RCC 7860 (cell line): ENCODE data around the gene VCX2.
"Not testable (repeated sequence)": the region's sequence is repeated elsewhere in the genome, so short reads cannot be mapped to it uniquely, and the experiment has no call there.

ENCODE experiments used
- DNase-seq: peaks from one replicate; pipeline ENCODE4 v3.0.0-alpha.2; 2015; ENCODE audit warnings: low spot score
- FAIRE-seq: peaks from 2 replicates; lab custom pipeline; 2012; peaks lifted over from hg19 to GRCh38; lab: Jason Lieb, UNC

Gene VCX2

DNA sequence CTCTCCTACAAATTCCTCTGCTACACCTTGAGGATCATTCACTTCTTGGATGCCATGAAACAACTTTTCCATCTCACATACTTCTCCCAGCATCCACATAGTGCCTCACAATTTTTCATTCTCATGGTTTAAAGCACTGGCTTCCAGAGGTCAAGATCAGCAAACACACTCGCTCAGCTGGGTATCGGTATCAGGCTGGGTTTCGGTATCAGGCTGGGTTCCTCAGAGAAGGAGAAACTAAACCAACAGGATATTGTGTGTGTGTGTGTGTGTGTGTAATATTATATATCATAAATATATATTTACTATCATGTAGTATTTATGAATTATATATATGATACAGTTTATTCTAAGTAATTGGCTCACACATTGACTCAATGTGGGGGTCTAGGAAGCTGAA is at the start of gene VCX2:
Gene VCX2 (minus strand): TSS at position 99 of the 400 bp plus-strand sequence. CDS start 624 bp downstream, outside the sequence.
- FAIRE-seq: not testable (repeated sequence)

DNA sequence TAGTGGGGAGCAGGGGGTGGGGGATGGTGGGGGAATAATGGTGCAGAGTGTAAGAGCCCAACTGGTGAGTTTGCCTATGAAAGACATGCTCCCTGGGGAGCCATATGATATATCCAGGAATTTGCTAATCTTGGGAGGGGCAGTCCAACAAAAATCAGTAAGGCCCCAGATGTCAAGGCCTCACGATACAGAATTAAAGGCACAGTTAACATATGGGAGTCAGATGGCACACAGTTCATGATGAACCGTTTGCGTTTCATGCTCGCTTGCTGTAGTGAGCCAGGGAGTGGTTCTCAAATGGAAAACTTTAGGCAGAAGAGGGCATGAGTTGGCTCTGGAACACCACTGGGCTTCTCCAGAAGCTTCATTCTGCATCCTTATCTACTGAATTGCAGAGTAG is 33.9 kb upstream of the VCX2 start:
- DNase-seq (no peak), FAIRE-seq (no peak)

More for the DNA sequence above, at the start of gene VCX2:
- not testable (repeated sequence) for DNase-seq

DNA sequence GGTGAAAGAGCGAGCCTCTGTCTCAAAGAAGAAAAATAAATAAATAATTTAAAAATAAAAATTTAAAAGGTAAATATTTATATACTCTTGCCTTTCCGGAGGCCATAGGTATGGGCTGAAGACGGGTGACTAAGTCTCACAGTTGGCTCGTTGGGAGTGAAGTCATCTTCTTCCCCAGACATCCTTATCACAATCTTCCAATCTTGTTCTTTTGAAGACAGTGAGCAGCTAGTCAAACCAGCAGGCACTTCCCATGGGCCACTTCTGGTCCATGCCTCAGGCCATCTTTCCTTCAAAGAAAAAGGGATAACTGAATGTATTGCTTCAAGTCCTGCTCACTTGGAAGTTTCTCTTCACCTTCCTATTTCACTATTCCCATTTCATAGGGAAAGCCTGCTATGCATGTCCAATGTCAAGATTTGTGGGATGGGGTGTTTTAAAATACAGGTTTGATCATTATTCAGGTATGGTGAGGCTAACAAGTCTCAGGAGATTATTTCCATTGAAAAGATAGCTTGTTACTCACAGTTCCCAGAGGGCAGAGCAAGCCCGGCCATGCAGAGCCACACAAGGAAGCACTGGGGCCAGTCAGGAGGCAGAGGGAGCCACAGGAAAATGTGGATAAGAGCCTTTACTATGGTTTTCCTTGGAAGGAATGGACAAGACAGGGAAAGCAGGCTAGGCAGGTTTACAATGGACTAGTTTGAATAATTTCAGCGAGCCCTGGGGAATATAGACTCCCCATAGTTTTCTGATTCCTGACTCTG is 33.3 kb upstream of the VCX2 start:
- FAIRE-seq: no peak
- no peak for DNase-seq

DNA sequence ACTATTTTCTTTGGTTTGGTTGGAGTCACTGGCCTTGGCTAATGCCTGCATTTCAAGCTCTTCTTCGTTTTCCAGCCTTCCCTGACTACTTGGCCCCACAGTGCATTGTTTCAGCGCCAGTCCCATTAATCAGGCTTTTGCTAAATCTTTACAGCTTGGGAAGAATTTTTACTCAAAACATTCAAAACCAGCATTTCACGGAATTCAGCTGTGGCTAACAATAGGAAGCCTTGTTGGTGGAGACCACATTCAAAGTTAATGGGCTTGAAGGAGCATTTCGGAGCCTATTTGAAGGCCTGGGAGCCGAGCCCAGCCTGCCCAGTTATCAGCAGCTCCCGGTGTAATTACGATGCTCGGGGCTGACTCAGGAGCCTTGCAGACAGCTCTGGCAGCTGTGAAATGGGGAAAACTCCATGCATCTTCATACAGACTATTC is 30.8 kb upstream of the VCX2 start:
- FAIRE-seq (no peak), DNase-seq (no peak)

DNA sequence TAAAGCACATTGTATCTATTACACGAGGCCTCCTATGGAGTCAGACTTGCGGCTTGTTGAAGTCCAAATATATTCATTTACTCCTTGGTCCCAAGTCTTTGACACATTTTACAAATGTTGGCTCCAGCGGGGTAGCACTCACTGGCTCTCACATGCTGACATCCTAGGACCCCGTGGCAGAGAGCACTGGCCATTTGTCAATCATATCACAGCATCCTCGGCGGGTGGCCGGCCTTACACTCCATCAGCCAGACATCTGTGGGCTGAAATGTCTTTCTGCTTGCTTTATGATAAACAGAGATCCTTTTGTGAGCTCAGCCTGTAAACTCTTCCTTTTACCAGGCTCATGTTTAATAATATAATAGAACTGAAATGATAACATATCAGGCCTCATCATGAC is 25.7 kb upstream of the VCX2 start:
- DNase-seq: no peak
- no peak for FAIRE-seq

DNA sequence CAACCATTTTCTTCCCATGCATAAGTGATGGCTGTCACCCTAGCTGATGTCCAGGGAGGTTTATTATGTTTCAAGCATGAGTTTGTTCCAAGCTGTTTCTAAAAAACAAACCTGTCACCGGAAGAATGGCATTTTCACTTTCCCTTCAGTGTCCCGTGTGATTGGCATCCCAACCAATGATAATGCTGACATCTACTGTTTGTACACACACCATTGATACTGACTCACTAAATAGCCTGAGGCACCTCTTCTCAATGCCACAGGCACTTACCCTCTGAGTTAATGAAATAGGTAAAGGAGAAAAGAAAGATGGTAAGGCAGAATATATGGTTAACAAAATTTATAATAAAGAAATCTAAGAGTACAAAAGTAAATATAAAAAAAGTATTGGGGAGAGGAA is 23.1 kb upstream of the VCX2 start:
- FAIRE-seq: no peak
- no peak for DNase-seq

DNA sequence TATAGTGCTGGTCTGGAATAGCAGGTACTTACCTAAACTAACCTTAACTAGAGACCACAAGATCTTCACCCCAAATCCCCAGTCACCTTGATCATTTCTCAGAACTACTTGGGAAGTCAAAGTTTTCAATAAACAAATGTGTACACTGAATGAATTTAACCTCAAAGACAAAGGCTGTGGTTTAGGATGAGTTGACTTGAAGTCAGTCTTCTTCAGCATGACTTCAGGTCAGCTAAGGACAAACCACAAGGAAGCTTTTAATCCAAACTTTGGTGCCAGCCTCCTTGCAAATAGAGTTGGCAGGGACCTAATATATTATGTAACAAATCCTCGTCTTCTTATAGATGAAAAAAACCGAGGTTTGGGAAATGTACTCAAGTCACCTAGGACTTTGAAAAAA is 21.2 kb upstream of the VCX2 start:
- peak; percentile 61 for FAIRE-seq
- no peak for DNase-seq

DNA sequence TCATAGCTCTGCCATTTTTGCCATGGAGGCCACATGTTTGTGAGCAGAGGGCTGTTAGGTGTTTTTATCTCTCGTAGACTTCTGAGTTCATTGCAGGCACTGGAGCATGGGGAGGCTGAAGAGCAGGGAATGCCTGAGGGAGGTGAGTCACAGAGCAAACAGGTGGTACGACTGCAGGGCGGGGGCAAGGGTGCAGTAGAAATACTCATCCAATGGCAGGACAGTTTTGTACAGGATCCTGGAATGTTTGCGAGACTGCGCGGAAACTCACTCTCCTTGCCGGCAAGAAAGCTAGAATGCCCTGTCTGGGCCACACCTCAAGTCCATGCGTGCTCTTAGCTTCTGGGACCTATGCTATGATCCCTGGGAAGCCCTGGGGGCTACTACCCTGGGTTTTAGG is 20.0 kb upstream of the VCX2 start:
- peak; percentile 89 for FAIRE-seq
- peak; percentile 74 for DNase-seq

DNA sequence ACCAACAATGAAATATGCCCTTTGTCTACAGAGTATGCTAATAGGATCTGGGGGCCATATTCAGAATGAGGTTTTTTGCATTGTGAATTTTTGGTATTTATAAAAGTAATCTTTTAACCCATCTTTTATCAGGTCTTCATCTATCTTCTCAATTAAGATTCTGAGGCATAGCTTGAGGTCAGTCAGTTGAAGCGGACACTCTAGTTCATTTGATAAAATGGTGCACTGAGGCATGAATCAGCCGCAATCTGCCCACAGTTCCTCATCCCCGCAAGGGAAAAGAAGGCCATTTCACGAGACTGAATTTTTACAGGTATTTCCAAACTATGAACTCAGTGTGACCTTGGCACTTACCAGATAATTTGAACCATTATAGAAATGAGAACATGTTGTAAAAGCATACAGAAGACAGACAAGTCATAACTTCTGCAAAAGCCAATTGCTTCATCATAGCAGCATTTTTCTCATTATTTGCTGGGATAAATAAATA is 19.3 kb upstream of the VCX2 start:
- peak; percentile 87 for FAIRE-seq
- DNase-seq: peak; percentile 6

DNA sequence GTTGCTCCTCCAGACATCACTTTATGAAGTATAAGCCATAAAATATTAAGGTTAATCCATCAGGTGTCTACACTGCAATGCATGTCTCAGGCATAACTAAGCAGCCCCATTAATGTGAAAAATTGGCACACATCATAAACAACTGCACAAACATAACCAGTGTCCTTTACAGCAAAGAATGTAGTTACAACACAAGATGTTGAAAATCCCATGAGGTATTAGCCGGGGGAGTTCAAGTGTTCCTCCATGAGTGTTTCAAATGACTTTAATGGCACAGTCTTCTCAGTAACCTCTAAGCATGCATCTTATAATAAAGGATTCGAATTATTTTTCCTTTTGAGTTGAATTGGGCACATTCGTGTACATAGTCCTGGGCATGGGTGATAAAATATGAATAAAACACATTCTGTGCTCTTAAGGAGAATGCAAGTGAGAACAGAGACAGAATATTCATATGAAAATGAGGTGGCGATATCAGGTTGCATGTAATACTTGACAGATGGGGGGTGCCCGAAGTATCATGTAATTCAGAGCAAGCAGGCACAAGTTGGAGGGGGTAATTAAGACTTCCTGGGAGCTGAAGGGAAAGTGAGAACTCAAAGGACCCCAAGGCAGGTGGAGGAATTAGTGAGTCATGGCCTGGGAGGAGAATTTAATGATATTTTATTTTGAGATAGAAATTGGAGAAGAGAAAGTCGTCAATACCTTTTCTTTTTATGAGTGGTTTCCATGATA is 18.2 kb upstream of the VCX2 start:
- no peak for FAIRE-seq

DNA sequence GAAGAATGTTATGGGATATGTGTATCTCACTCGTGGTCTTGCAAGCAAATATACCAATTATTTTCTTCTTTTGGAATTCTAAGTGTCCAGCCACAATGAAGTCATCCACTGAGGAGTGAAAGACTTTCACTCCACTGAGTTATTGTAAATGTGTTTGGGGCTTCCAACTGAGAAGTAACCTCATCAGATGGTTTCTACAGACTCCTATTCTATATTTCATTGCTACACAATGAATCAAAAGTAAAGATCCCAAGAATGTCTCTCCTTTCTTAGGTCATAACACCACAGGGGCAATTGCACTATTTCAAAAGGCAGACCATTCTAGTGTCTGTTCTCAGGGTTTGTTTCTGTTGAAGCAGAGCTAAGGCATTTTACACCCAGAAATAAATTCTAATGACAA is 12.3 kb upstream of the VCX2 start:
- FAIRE-seq (no peak), DNase-seq (no peak)

More for the DNA sequence above, 18.2 kb upstream of the VCX2 start:
- DNase-seq: no peak

DNA sequence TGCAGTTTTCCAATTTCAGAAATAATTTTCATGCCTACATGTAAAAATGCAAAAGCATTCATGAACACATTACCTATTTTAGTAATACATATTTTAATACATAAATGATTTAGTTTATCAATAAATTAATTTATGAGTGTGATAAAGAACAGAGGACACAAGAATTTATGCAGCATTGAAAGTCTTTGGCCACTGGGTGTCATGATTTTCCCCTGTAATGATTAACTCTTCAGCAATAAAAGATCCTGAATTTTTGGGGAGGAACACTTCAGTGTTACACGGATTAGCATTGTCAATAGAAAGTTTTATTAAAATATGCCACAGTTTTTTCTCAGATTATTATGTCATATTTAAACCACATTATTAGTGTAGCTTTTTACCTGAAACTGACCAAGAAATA is 8.6 kb upstream of the VCX2 start:
- DNase-seq (no peak), FAIRE-seq (peak; percentile 81)

DNA sequence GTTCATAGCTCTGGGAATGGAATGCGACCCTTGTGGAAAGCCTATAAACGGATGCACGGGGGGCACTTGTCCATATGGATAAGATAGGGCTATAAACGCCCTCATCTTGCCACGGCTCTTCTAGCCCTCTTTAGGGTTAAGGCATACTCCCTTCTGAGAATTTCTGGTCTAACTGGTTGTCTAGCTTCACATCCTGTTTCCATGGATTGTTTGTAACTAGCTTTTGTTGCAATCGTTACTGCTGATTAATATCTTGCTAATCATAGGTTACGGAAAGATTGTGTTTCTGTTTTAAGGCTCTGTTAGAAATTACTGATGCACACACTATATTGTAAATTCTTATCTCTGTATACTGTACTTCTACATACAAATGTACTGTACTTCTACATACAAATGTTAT is 17.1 kb downstream of the VCX2 start:
- not testable (repeated sequence) for DNase-seq, FAIRE-seq

DNA sequence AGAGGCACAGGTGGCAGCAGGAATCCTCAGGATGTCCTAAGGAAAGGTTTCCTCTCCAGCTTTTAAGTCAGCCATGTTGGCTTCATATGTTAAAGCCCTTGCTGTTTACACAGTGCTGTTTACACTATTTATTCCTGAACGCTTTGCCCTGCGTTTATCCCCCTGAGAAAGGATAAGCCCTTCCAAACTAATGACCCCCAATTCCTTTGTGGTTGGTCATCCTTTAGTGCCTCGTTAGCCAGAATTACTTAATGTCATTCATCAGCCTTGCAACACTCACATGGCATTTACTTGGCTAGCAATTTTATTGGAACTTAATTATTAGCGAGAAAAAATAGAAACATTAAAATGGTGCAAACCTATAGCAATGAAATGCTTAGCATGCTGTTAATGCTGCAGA is 23.8 kb downstream of the VCX2 start:
- FAIRE-seq (no peak), DNase-seq (no peak)

DNA sequence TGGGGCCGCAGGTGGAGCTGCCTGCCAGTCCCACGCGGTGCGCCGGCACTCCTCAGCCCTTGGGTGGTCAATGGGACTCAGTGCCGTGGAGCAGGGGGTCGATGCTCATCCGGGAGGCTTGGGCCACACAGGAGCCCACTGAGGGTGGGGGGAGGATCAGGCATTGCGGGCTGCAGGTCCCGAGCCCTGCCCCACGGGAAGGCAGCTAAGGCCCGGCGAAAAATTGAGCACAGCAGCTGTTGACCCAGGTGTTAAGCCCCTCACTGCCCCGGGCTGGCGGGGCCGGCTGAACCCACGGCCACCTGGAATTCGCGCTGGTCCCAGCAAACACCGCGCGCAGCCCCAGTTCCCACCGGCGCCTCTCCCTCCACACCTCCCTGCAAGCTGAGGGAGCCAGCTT is 26.1 kb downstream of the VCX2 start:
- FAIRE-seq: no peak

DNA sequence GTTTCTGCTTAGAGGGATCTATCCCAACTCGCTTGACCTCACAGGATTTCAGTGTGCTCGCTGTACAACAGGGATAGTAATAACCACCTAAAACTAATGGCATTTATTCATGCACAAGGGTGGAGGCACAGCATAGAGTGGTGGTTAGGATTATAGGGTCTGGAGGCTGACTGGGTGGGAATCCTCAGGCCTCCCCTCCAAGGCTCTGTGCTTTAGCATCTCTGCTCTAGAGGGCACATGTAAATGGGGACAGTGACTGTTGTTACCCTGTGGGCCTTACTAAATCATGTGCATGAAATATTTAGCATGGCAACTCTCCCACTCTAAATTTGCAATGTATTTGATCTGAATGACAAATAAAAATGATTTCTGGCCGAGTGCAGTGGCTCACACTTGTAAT is 29.2 kb downstream of the VCX2 start:
- DNase-seq (no peak), FAIRE-seq (no peak)

More for the DNA sequence above, 26.1 kb downstream of the VCX2 start:
- DNase-seq: no peak

DNA sequence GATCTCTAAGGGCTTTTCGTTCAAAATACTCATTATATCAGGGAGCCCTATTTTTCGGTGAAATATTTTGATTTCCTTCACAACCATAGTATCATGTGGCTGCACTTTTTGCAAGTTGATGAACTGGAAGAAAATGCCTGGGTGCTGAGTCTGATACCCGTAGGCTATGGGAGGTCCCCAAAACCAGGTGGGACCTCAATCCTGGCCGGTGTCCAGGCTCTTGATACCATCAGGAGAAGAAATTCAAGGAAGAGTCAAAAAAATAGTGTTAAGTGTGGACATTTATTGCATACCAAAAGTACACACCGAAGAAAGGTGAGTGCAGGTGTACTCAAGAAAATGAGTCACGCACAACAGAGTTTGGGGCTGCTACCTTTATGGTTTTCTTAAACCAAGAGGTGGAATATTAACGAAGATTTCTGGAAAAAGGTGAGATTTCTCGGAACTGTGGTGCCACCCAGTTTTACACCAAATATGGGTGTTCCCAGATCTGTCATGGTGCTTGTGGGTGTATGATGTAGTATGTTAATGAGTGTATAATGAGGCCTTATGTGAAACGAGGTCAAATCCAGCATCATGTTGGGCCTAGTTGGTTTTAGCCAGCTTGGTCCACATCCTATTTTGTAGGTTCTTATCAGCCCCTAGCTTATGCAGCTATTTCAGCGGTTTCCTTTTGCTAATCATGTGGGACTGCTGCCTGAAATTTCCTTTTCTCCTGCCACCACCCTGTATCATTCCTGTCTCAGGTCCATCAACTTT is 29.9 kb downstream of the VCX2 start:
- no peak for FAIRE-seq
- no peak for DNase-seq

DNA sequence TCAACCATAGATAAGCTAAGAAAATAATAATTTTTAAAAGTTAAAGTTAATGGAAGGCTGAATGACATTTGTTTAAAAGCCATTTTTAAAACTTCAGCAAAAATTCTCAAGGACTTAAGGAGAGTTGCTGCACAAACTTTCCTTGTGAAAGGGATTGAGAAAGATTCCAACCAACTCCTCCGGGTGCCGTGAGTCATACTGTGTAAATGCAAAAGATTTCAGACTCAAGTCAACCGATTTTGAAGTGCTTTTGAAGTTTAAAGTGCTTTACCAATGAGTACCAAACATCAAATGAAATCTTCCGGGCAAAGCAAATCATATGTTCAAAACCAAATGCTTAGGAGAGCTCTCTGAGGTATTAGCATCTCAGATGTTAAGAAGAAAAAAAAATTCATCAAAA is 31.4 kb downstream of the VCX2 start:
- FAIRE-seq (no peak), DNase-seq (no peak)

DNA sequence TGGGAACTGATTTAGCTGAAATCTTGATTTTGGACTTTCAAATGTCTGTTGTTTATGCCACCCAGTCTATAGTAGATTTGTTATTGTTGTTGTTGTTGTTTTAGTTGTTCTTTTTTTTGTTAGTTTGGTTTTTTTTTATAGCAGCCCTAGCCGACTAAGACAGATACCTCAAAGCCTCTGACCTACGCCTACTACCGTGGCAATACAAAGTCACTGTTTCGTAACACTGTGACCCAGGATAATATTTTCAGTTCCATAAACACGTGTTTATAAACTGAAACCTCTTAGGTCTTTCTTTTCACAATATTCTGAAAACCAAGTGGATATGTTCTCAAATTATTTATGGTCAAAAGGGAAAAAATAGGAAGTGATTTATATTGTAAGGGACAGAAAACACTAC is 32.8 kb downstream of the VCX2 start:
- no peak for DNase-seq
- FAIRE-seq: no peak

DNA sequence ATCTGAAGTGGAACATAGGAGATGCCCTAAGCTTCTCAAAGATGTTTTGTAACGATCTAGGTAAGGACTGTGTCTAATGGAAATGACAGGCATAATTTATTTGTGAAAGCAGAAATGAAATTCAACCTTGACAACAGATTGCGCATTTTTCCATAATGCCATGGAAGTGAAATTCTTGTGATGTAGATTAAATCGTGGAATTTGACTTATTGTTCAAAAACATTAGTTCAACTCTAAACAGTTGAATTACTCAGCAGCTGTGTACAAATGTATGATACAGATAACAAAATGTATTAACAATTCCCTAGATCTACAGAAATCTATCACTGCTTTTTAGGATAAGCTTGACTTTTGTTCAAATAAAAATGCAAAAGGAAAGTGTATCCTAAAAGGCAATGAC is 44.4 kb downstream of the VCX2 start:
- no peak for DNase-seq
- FAIRE-seq: no peak

DNA sequence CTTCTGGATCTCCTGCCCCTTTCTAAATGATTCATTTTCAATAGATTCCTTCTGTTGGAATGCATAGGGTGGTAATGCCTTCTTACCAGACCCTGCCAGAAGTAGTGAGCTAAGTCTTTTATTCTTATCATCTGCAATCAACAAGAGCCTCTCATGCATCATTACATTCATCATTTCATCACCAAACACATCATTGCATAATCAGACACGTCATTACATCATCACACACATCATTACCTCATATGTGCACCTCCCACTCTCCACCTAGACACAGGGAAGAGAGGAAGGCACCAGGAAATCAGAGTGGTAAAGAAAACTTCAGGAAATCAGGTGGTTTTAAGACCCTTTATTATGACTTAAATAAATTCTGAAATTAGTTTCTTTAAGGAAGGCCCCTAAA is 45.0 kb downstream of the VCX2 start:
- DNase-seq: no peak

More for the DNA sequence above, 45.0 kb downstream of the VCX2 start:
- FAIRE-seq: no peak
